CD4-positive, alpha-beta T cell treated with Interleukin-1 beta for 1 hour (primary cell): ENCODE measurements around the gene ITCH.

Experiments
- DNase-seq, 2 donors: peaks; one replicate each; pipeline ENCODE4 v3.0.0-alpha.2; 2020 to 2022

The ITCH gene

DNA sequence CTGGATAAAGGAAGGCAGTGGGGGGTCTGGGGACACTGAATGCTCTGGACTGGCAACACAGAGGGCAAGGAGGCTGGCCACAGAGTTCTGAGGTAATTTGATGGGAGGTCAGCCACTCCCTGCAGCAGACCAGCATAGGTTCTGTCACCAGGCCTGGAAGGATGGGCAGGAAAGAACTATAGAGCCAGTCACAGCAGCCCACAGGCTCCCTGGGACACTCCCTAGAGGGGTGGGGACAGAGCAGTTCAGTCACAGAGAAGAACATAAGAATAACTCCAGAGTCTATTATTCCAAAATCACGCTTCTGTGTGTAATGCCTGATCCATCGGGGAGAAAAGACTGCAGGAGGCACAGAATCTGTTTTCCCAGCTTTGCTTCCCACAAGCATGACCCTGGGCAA lies 172.8 kb downstream of the ITCH start:
- no peak for DNase-seq

DNA sequence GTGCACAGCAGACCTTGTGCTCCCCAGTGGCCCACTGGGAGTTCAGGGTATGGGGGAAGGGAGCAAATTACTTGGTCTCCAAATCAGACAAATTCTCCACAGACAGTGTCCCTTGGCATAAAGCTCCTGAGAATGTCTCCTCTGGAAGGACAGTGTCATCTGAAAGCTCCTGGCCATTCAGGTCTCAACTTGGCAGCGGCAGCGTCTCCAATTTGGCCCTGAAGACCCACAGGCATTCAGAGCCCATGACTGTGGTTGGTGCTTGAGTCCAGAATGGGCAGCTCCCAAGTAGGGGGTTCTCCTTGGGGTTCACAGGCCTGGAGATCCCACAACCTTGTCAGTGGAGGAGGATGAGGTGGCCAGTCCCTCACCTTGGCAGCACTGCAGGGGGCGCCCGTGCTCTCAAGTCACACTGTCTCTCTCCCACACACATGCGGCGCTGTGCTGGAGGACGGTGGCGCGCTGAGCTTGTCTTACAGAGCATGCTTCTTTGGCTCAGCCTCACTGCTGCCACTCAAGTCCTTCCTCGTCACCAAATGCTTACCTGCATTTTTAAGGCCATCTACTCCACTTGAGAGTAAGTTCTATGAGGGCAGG lies 173.8 kb downstream of the ITCH start:
- peak; percentile 30 to 51 for DNase-seq

DNA sequence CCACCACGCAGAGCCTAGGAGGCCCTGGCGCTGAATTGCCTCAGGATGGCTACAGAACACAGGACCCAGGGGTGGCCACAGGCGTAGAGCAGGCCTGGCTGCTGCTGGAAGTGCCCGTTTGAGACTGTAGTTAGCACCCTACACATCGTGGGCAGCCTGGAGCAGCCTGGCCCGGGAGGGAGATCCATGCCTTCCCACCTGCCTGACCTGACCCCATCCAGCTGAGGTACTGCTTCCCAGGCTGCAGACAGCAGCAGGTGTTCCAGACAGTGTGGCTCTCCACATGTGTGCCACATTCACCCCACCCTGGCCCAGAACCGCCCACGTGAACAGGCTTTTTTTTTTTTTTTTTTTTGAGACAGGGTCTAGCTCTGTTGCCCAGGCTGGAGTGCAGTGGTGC lies 174.6 kb downstream of the ITCH start:
- DNase-seq: no peak

DNA sequence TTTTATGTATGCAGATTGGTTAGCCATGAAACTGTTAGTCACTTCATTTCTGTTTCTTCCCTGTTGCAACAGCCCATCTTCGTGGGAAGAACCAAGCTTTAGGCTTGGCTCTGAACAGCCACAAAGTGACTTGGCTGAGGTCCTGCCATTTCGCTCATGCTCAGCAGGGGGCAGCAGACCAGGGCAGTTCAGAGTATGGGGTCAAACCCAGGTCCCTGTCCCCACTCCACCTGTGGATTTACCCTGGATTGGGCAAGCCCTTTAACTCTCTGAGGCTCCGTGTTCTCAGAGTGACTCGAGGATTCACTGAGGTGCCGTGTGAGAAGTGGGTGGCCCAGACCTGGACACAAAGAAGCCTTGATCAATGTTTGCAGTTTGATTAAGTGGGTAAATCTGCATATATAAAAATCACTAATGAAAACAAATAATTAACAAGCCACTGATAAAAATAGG lies 175.6 kb downstream of the ITCH start:
- peak; percentile 48 to 60 for DNase-seq

DNA sequence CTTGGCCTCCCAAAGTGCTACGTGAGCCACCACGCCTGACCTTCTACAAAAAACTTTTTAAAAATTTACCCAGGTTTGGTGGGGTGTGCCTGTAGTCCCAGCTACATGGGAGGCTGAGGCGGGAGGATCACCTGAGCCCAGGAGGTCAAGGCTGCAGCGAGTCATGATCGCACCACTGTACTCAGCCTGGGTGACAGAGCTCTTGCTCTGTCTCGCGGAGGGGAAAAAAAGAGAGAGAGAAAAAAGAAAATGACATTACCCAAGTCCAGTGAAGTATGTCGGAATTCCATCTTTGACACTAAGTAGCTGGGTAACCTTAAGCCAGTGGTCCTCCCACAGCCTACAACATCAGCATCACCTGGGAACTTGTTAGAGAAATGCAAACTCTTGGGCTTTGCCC lies 176.7 kb downstream of the ITCH start:
- no peak for DNase-seq

DNA sequence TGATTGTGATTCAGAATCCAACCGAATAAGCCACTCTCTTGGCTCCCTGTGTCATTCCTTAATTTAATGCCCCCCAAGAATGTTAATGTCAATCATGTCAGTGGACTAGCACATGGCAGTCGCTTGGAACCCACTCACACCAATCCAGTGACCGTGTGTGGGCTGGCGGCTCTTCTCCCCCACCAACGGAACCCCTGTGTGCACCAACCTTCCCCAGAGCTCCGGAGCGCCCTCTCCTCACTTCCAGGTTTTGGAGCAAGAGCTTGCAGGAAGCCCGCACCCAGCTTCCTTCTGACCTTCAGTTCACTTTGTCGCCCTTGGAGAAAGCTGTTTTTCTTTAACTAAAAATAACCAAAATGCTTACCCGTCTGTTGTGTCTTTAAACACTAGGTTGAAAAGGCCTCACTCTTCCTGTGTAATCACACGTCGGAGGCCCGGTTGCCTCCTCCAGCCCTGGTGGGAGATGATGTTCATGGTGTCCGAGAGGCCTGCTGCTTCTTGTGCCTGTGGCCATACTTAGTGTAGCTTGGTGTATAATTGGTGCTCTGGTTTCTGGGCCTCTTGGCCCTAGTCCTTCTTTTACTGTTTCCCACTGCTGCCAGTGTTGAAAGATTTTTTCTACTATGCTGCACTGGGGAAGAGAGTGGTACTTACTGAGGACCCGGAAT lies 177.7 kb downstream of the ITCH start:
- DNase-seq: no peak

DNA sequence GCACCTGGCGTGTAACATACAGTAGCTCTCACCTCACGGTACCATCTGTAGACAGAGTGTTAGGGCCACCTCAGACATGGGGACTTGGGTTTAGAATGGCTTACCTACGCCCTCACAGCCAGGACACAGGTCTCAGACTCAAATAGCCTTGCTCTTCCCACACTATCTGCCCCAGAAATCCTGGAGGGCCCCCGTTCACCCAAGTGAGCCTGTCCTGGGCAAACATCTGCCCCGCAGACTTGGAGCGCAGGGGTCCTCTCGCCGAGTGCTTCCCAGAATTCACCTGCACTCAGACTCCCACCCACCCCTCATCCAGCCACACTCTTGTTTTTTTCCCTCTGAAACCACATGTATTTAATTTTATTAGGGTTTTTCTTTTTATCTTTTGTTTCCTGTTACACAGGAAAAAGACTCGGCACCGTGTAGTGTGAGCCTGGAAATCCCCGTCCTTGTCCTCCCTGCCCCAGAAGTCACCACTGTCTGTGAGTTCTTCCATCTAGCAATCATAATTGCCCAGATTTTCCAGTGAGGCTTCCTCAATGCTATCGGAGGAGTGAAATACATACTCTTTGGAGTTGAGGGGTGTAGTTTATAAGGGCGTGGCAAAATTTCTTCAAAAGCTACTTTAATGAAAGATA lies 178.3 kb downstream of the ITCH start:
- peak in 1 of 2 donors; percentile 62 for DNase-seq

DNA sequence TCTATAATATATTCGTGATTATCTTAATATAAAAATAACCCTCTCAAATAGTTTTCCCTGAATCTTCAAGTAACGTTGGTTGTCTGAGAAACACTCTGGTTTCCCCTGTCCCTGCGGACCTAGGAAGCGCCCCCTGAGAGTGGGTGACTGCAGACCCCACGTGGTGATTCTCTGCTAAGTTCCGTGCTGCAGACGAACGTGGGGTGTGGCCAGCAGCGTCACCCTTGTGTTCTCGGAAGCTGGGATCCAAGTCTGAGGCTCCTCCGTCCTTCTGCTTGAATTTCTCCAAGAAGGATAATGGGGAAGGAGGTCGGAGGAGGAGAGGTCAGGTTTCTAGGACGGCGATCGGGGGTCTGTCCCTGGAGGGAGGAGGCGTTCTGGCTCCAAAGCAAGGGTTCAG lies 178.8 kb downstream of the ITCH start:
- no peak for DNase-seq

DNA sequence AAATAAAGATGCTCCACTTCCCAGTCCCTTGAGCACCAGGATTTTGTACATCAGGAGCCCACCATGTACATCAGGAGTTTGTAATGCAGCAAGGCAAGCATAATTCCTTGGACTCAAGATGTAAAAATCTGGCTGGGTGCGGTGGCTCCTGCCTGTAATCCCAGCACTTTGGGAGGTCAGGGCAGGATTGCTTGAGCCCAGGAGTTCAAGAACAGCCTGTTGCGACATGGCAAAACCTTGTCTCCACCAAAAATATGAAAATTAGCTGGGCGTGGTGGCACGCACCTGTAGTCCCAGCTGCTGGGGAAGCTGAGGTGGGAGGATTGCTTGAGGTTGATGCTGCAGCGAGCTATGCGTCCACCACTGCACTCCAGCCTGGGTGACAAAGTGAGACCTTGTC lies 179.4 kb downstream of the ITCH start:
- no peak for DNase-seq

DNA sequence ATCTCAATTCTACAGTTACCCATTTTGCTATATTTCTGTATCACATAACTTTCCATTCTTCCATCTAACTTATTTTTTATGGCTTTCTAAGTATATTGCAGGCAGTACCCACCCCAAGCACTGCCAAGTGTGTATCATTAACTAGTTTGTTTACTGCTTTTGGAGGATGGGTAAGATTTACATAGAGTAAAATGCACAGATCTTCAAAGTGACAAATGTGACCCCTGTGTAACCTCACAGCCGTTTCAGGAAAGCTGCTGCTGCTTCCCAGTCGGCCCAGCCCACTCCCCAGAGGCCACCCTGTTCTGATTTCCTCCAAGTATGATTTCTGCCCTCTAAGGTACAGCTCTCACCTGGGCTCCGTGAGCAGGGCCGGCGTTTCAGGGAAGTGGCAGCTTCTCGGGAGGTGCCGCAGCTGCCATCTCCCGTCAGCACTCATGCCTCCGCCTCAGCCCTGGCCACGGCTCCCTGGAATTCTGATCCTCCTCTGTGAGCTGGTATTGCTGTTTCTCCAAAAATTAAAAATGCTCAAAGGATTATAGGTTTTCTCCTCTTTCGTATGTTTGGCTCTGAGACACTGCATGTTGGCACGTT lies 180.5 kb downstream of the ITCH start:
- no peak for DNase-seq

DNA sequence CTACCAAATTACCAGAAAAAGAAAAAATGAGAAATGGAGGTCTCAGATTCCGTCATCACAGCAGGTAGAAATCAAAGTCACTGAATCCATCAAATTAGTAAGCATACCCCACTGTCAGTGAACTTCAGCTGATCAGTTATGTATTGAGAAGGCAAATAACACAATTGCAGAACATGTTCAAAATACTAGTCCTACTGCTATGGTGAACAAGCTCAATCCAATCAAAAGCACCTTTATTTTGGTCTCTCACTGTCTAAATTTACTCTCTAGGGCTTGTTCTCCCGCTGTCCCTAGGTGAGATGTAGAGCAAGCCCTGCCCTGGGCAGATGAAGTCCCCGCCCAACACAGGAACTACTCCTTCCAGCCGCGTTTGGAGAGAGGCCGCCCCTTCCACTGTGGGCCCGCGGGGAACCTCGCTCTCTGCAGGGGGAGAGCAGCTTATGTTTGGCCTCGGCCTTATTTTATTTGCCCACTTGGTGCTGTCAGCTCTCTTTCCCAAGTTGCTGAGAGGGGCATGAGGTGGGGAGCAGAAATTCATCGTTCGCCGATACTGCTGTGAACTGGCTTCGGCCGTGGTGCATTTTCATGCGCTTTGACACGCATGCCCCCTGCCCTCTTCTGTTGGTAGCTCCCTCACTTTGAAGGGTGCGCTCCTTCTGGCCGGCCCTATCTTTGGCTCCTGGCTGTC lies 181.2 kb downstream of the ITCH start:
- DNase-seq: peak in 1 of 2 donors; percentile 24

DNA sequence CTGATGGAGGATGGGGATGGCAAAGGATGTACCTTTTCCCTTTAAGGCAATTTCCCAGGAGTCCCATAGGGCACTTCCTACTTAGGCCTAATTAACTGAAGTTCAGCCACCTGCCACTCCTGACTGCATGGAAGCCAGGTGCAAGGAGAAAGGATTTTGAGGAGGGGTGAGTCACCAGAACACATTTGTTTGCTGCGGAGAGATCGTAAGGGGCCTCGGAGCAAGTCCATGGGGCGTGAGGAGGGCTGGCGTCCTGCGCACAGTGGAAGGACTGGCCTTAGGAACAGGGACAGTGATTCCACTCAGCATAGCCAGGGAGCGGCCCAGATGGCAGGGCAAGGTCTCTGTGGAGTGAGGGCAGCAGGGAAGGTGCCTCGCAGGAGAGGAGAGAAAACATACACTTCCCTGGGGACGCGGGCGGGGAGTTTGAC lies 183.7 kb downstream of the ITCH start:
- no peak for DNase-seq

DNA sequence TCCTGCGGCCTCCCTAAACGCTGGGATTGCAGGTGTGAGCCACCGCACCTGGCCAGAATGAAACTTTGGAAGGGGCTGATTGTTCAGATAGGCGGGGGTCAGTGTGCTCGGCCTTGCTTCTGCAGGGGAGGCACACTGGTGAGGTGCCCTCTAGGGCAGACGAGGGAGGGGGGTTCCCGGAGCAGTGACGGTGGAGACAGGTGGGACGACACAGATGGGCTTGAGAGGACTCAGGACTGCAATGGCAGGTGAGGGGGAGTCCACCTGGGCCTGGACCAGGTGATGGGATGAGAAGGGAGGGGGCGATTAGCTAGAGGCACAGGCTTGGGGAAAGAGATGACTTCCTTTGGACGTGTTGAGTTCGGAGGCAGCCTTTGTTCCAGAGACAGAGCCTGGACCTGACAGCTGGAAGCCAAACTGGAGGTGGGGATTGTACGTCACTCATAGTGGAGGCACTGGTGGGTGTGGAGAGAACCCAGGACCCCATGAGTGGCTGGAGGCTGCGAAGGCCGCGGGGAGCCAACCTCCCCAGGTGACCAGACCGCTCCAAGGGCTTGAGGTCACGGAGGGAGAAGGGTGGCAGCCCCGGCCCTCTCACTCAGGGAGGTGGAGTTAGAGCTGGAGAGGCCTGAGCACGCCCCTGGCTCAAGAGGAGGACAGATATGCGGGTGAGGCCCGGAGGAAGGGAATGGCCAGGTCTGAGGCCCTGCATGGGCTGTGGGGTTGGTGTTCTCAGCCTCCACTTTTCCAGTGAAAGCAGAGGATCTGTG lies 185.0 kb downstream of the ITCH start:
- no peak for DNase-seq

DNA sequence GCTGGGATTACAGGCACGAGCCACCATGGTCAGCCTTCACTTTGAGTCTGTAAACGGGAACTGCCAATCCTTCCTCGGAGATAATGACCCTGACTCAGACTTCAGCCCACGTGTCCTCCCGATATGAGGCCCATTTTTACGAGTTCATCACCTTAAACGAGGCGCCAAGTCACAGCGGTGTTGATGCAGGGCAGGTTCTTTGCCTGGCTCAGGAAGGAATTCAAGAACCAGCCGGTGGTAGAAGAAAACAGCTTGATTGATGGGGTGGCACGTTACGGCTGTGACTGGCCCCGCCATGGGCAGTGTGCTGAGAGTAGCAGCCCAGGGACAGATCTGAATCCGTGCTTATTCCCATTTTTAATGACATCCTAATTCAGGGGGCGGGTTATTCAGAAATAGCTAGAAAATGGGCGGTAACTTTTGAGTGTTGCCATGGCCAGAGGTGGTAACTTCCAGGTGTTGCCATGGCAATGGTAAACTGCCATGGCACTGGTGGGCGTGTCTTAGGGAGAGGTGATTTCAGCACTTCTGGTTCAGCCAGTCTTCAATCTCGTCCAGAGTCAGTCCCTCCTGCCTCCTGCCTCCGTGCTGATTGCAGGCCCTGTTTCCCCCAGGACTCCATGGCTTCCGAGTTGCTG lies 186.3 kb downstream of the ITCH start:
- DNase-seq: peak in 1 of 2 donors; percentile 27

DNA sequence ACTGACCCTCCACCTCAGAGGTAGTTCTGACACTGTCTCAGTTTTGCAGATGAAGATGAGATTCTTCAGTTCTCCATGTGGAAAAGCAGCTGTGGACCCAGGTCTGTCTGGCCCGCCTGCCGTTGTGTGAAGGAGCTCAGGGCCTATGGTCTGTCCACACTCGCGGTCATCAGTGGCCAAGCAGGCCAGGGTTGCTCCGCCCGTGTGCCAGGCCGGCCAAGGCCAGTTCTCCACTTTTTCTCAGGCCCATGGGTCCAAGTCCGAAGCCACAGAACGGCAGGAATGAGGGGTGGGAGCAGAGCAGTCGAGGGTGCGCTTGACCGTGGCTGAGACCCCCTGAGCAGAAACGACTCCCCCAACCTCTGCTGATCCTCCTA lies 186.8 kb downstream of the ITCH start:
- no peak for DNase-seq

DNA sequence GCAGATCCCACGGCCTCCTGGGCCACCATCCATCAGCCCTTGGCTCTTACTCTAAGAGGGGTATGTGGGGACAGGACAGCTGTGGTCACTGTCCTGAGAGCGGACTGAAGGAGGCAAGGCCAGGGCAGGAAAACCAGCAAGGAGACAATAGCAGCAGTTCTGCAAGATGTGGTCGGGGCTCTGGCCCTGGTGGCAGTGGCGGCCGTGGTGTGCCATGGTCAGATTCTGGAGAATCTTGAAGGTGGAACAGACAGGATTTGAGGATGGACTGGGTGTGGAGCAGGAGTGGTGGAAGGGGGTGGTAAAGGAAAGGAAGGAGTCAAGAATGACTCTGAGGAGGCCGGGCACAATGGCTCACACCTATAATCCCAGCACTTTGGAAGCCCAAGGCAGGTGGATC lies 189.5 kb downstream of the ITCH start:
- no peak for DNase-seq

DNA sequence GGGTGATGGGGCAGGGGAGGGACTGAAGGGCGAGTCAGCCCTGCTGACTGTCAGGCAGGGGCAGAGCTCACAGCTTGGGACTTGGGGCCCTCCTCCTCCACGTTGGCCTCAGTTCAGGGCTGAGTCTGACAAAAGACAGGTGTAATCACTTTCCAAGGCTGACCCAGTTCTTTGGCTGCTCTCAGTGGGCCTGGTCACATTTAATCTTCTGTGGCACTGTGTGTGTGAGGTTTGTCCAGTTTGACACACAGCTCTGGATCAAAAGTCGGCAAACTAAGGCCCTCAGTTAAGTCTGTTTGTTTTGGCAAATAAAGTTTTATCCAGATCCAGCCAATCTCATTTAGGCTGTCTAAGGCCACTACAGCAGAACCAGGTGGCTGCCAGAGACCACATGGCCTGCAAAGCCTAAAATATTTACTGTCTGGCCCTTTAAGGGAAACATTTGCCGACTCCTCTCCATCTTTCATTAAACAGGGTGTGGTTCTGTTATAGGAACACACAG lies 190.3 kb downstream of the ITCH start:
- no peak for DNase-seq

DNA sequence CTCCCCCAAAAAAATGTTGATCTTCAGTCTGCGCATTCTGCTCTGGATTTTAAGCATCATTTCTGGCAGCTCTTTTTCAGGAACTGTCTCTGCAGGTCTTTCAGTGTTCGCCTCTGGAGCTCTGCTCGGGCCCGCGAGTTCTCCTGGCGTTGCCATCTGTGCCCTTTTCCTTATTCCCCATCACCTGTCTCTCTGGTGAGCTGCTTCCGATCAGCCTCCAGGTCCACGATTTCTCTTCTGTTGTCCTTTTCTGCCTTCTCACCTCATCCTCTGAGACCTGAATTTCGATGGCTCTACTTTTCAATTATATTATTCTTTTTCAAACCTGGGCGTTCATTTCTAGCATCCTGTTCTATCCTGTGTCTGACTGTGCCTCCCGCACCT lies 194.9 kb downstream of the ITCH start:
- DNase-seq: no peak

DNA sequence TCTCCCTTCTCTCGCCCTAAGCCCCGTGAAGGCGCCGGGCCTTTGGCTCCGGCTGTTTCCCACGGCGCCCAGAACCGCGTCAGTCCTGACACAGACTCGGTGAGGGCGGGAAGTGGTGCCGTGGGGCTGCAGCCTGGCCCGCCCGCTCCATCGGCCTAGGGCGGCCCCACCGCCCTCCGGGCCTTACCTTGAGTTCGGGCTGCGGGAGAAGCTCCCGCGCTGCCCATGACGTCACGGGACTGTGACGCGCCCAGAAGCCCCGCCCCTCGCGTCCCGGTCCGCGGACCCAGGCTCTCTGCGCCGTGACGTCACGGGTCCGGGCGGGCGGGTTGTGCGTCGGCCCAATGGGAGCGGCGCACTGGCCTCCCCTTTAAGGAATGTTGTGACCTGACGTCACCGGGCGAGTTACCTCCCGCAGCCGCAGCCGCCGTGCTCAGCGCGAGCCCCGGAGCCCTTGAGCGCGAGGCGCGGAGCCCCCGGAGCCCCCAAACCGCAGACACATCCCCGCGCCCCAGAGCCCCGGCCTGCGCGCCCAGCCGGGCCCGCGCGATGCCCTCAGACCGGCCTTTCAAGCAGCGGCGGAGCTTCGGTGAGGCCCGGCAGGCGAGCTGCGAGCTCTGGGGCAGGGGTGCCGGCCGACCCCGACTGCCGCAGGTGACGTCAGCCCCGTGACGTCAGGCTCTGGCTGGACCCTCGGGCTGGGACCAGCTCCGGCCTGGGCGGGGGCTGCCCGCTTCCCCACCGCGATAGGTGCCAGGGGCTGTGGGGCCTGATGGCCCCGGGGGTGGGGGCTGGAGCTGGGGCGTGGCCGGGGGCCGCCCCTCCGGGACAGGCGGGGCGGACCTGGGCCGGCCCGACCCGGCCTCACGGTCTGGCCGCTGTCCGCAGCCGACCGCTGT lies 195.5 kb downstream of the ITCH start, which contains the start of gene MAP1LC3A:
Gene MAP1LC3A, plus strand, starts transcription at position 399 of the 899 bp plus-strand sequence. Its CDS starts 151 bp downstream, at position 550.
- DNase-seq: peak; percentile 97

DNA sequence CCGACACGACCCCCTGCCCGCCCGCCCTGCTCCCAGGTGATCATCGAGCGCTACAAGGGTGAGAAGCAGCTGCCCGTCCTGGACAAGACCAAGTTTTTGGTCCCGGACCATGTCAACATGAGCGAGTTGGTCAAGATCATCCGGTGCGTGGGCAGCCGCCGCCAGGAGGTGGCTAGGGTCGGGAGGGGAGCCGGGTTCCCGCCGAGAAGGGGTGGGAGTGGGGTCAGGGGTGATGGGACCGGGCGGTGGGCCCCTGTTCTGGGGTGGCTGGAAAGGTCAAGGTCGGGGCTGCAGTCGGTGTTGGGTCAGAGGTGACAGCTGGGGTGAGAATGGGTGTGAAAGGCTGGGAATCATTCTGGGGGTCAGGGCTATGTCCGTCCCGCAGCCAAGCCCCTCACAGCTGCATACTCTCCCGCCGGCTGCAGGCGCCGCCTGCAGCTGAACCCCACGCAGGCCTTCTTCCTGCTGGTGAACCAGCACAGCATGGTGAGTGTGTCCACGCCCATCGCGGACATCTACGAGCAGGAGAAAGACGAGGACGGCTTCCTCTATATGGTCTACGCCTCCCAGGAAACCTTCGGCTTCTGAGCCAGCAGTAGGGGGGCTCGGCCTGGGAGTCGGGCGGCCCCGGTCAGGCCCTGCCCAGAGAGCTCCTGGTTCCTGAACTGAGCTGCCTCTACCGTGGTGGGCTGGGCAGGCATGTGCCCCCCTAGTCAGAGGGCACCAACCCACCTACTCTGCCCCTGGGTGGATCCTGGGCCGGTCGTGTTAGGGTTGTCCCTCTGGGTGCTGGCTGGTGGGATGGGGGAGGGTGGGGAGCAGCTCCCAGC lies 196.5 kb downstream of the ITCH start:
- no peak for DNase-seq
